Esophagus (tissue), 2 donors: ENCODE results near the gene TNFRSF19. TPM values are rescaled to one million over a fixed set of nuclear protein-coding genes. Genes with fewer than 3 reads are reported as not detected.
A peak's percentile ranks its signal among the peaks of the same experiment; 100 is the strongest.
"Not testable (repeated sequence)": the region's sequence is repeated elsewhere in the genome, so short reads cannot be mapped to it uniquely, and the experiment has no call there.

Source experiments
- H3K27ac ChIP-seq, 2 donors: one replicate each; pipeline ENCODE4 v1.5.1; 2013; ENCODE audit warnings: low read depth in 2 of 2, mild to moderate bottlenecking in 2 of 2, inconsistent platforms in 1 of 2, low read length in 1 of 2, moderate library complexity in 1 of 2
- H3K27me3 ChIP-seq, 2 donors: one replicate each; pipeline ENCODE4 v1.6.1; 2013; ENCODE audit warnings: low read length in 2 of 2, control low read depth in 1 of 2, mild to moderate bottlenecking in 1 of 2; ENCODE audit not compliant: insufficient read depth in 2 of 2, control insufficient read depth in 1 of 2
- H3K36me3 ChIP-seq, 2 donors: one replicate each; pipeline ENCODE4 v1.6.1; 2013; ENCODE audit warnings: low read length in 1 of 2; ENCODE audit not compliant: control insufficient read depth in 2 of 2, insufficient read depth in 2 of 2
- H3K4me1 ChIP-seq, 2 donors: one replicate each; pipeline ENCODE4 v1.6.1; 2013; ENCODE audit warnings: low read length in 1 of 2; ENCODE audit not compliant: control insufficient read depth in 2 of 2, insufficient read depth in 2 of 2
- H3K4me3 ChIP-seq, 2 donors: one replicate each; pipeline ENCODE4 v1.5.1; 2013; ENCODE audit warnings: low read length in 2 of 2, mild to moderate bottlenecking in 2 of 2, low read depth in 1 of 2, moderate library complexity in 1 of 2
- H3K9me3 ChIP-seq, 2 donors: one replicate each; pipeline ENCODE4 v1.6.1; 2013; ENCODE audit warnings: mild to moderate bottlenecking in 2 of 2, low read depth in 1 of 2, low read length in 1 of 2, moderate library complexity in 1 of 2; ENCODE audit not compliant: control insufficient read depth in 2 of 2, insufficient read depth in 1 of 2
- WGBS, 2 donors: extraction: QIAGEN DNeasy Blood & Tissue Kit; methylation state at CpG; one replicate each; pipeline ENCODE4 v1.1.7; 2013; 5-methylcytosine and 5-hydroxymethylcytosine counted together
- polyA plus RNA-seq, 2 donors: library from polyadenylated mRNA; stranded (reverse); fragments of 200-250 nt; gene quantifications; one replicate each; pipeline ENCODE4 v1.2.3, GENCODE V29; 2013
- donor health status: healthy with polysubstance abuse.
- donor health status: Bipolar disorder and iron deficiency.

Gene TNFRSF19
- polyA plus RNA-seq, 2 donors = 4.2 to 6.3 TPM

GRCh38 chr13:23673354-23673753 is 103.1 kb downstream of the TNFRSF19 start:
- Histone ChIP-seq H3K9me3 (no peaks in the 10 kb centered on the region), H3K4me1 (peaks cover 0 to 2% of the 10 kb centered on the region in 2 donors), H3K4me3 (no peak overlapping the region), H3K27me3 (no peaks in the 10 kb centered on the region), H3K27ac (peak overlapping the region in 1 of 2 donors; percentile 16), H3K36me3 (no peaks in the 10 kb centered on the region)
- WGBS, 2 donors = 49 to 60% methylated on average over 4 of the region's 4 CpGs

- H3K4me3 ChIP-seq = no peak overlapping the region
- 85% methylated on average over 8 of the region's 8 CpGs for WGBS, 2 donors
- no peak overlapping the region for H3K27ac ChIP-seq
- H3K27me3 ChIP-seq = no peaks in the 10 kb centered on the region
- no peaks in the 10 kb centered on the region for H3K36me3 ChIP-seq
- peaks cover 0 to 2% of the 10 kb centered on the region in 2 donors for H3K4me1 ChIP-seq
- H3K9me3 ChIP-seq = no peaks in the 10 kb centered on the region
These were observed 103.8 kb downstream of the TNFRSF19 start for GRCh38 chr13:23673867-23674605.

- Histone ChIP-seq H3K4me3 (no peak overlapping the region), H3K27ac (no peak overlapping the region), H3K36me3 (no peaks in the 10 kb centered on the region), H3K4me1 (peaks cover 0 to 2% of the 10 kb centered on the region in 2 donors), H3K9me3 (no peaks in the 10 kb centered on the region), H3K27me3 (no peaks in the 10 kb centered on the region)
- WGBS, 2 donors = 68 to 72% methylated on average over 5 of the region's 5 CpGs
These were observed 104.8 kb downstream of the TNFRSF19 start for GRCh38 chr13:23674795-23675640.

- WGBS, 2 donors = 95 to 97% methylated on average over 19 to 24 of the region's 24 CpGs
- H3K9me3 ChIP-seq, H3K27ac ChIP-seq, H3K4me1 ChIP-seq, H3K27me3 ChIP-seq, H3K4me3 ChIP-seq, H3K36me3 ChIP-seq: not testable (repeated sequence)
These were observed 107.6 kb downstream of the TNFRSF19 start for GRCh38 chr13:23677679-23678288.

- H3K36me3 ChIP-seq = no peaks in the 10 kb centered on the region
- no peaks in the 10 kb centered on the region for H3K27me3 ChIP-seq
- WGBS, 2 donors = 48 to 50% methylated on average over 2 of the region's 2 CpGs
- no peaks in the 10 kb centered on the region for H3K9me3 ChIP-seq
- H3K27ac ChIP-seq = no peak overlapping the region
- no peak overlapping the region for H3K4me3 ChIP-seq
- peaks cover 0 to 2% of the 10 kb centered on the region in 2 donors for H3K4me1 ChIP-seq
These were observed 108.6 kb downstream of the TNFRSF19 start for GRCh38 chr13:23678795-23679194.

GRCh38 chr13:23679220-23679619 is 109.0 kb downstream of the TNFRSF19 start:
- Histone ChIP-seq H3K36me3 (no peaks in the 10 kb centered on the region), H3K4me1 (peaks cover 0 to 2% of the 10 kb centered on the region in 2 donors), H3K27ac (no peak overlapping the region), H3K4me3 (no peak overlapping the region), H3K27me3 (no peaks in the 10 kb centered on the region), H3K9me3 (no peaks in the 10 kb centered on the region)
- 83 to 88% methylated on average over 2 of the region's 2 CpGs for WGBS, 2 donors

GRCh38 chr13:23680845-23681669 is 110.8 kb downstream of the TNFRSF19 start:
- H3K27ac ChIP-seq = no peak overlapping the region
- H3K36me3 ChIP-seq = no peaks in the 10 kb centered on the region
- H3K4me1 ChIP-seq = no peaks in the 10 kb centered on the region
- H3K27me3 ChIP-seq = no peaks in the 10 kb centered on the region
- no peaks in the 10 kb centered on the region for H3K9me3 ChIP-seq
- no peak overlapping the region for H3K4me3 ChIP-seq
- 74 to 82% methylated on average over 10 of the region's 10 CpGs for WGBS, 2 donors

GRCh38 chr13:23683084-23683483 is 112.9 kb downstream of the TNFRSF19 start:
- WGBS, 2 donors = 73 to 77% methylated on average over 4 of the region's 4 CpGs
- Histone ChIP-seq H3K9me3 (no peaks in the 10 kb centered on the region), H3K4me1 (no peaks in the 10 kb centered on the region), H3K27ac (no peak overlapping the region), H3K27me3 (no peaks in the 10 kb centered on the region), H3K4me3 (no peak overlapping the region), H3K36me3 (no peaks in the 10 kb centered on the region)

- Histone ChIP-seq H3K4me3 (no peak overlapping the region), H3K4me1 (no peaks in the 10 kb centered on the region), H3K27ac (no peak overlapping the region), H3K36me3 (no peaks in the 10 kb centered on the region), H3K27me3 (no peaks in the 10 kb centered on the region), H3K9me3 (no peaks in the 10 kb centered on the region)
- 94 to 95% methylated on average over 2 of the region's 2 CpGs for WGBS, 2 donors
These were observed 114.4 kb downstream of the TNFRSF19 start for GRCh38 chr13:23684647-23685046.
